HG02623 (cell line): ENCODE results near the gene NDUFAF3.

Experiments used
- ATAC-seq: cut with Tn5 transposase; IDR thresholded peaks from one replicate; pipeline ENCODE4 v1.9.1; 2021; ENCODE audit warnings: moderate library complexity; ENCODE audit not compliant: unreplicated experiment

NDUFAF3 gene, protein sequence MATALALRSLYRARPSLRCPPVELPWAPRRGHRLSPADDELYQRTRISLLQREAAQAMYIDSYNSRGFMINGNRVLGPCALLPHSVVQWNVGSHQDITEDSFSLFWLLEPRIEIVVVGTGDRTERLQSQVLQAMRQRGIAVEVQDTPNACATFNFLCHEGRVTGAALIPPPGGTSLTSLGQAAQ

DNA sequence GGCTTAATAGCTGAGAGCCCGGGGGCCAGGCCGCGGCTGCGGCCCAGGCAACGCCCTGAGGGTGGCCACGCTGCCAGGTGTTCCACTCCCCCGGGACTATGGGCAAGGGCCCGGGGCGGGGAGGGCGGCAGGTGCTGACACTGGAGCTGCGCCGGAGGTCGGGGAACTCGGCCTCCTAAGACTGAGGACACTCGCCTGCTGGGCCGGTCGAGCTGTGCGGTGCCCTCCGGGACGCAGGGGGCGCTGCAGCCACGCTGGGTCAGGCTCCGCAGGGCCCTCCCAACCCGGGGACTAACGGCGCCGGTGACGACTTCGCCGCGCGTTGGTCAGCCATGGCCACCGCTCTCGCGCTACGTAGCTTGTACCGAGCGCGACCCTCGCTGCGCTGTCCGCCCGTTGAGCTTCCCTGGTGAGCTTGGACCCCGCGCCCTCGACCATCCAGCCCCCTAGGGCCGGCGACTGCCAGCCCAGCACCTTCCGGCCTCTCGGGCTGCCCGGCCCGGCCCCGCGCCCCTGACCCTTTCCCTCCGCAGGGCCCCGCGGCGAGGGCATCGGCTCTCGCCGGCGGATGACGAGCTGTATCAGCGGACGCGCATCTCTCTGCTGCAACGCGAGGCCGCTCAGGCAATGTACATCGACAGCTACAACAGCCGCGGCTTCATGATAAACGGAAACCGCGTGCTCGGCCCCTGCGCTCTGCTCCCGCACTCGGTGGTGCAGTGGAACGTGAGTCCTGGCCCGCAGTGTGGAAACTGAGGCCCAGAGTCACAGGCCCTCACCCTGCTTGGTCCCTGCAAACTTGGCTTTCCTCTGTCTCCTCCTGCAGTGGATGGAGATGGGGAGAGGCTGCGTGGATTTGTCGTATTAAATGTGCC, at the start of gene NDUFAF3:
TSS of gene NDUFAF3 (plus strand) at position 309 of the 875 bp plus-strand sequence. CDS start at position 333, 24 bp downstream.
- peak; percentile 43 for ATAC-seq

DNA sequence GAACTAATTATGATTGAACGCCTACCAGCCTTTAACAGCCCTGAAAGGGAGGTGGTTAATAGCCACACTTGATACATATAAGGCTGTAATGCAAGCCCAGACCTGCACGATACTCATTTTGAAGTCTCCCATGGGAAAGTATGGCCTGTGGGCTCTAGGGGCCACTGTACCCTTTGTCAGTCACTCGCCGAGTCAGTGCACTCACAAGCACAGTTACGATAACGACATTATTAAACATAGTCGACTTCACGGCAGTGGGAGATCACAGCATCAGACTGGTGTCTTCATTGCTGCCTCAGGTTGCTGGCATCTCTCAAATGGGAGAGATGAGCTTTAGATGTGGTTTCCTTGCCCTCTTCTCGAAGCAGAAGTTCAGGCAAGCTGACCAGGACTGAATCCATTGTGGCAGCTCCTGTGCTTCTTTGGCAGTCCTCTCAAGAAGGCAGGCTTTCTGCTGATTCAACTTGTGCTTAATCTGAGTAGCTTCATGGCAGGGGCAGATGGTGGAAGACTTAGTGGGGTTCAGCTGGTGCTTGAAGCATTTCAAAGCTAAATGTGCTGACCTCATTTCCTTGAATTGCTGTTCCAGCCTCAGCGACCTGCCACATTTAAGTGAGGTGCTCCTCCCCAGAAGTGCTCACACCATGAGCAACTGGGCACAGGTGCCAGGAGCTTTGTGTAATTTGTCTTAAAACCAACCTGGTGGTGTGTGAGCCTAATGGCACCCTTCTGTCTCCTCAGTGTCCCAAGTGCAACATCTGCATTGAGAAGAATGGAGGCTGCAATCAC, 47.7 kb upstream of the NDUFAF3 start:
- no peak for ATAC-seq

DNA sequence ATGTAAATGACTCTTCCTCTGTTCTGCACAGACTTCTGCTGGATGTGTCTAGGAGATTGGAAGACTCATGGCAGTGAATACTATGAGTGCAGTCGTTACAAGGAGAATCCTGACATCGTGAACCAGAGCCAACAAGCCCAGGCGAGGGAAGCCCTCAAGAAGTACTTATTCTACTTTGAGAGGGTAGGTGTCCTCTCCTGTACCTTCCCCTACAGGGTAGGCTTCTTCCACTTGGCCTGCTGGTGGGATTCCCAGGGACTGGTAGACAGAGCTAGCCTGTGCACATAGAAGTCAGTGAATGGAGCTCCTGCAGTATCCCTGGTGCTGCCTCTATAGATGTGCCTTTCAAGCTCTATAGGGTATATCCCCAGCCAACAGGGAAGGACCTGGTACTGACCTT, 42.5 kb upstream of the NDUFAF3 start:
- ATAC-seq: no peak

DNA sequence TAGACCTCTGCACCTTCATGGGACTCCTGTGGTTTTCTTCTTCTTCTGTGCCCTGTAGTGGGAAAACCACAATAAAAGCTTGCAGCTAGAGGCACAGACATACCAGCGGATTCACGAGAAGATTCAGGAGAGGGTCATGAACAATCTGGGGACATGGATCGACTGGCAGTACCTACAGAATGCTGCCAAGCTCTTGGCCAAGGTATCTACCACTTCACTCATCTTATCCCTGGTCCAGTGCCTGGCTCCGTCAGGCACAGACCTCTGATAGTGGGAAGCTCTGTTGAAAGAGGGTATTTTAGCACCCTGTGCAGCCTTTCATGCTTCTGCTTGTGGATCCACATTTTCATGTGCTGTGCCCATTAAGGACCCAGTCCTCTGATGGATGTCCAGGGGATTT, 41.6 kb upstream of the NDUFAF3 start:
- no peak for ATAC-seq

DNA sequence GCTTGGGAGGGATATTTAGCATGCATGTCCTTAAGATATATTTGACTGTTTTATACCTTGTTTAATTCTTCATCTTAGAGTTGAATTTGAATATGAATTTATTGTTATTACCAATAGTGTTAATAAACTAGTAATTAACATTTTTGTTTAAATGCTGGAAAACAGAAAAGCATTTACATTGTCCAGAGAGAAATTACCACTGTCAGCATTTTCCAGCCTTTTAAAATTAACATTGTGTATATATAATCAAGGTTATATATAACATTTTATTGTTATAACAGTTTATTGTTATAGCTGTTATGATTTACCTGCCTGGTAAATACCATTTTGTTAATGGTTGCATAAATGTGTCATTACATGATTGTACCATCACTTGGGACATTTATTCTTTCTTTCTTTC, 39.9 kb upstream of the NDUFAF3 start:
- no peak for ATAC-seq

DNA sequence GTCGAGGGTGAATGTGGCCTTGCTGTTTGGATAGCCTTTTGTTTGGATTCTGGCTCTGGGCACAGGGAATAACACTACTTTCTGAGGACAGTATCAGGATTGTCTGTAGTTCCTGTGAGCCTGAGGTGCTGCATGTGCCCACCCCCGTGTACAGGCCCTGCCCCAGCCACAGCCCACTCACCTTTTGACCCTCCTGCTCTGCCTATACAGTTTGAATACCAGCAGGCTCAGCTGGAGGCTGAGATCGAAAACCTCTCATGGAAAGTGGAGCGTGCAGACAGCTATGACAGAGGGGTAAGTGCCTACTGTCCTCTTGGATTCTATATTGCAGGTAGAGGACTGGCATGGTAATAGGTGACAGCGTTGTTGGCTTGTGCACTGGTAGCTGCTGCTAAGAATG, 39.2 kb upstream of the NDUFAF3 start:
- ATAC-seq: no peak

DNA sequence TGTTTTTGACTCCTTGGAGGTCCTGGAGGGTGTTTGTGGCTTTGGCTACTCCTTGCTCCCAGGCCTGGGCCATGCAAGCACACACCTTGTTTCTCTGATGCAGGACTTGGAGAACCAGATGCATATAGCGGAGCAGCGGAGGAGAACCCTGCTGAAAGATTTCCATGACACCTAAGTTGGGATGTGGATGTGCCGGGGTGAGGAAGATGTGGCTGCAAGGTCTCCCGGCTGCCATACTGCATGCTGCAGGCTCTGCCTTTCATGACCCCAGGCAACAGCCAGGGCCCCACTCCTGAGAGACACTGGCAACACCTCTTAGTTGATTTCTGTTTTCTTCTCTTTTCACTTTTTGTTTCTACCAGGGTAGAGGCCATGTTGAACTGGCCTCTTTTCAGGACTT, 38.8 kb upstream of the NDUFAF3 start:
- no peak for ATAC-seq

DNA sequence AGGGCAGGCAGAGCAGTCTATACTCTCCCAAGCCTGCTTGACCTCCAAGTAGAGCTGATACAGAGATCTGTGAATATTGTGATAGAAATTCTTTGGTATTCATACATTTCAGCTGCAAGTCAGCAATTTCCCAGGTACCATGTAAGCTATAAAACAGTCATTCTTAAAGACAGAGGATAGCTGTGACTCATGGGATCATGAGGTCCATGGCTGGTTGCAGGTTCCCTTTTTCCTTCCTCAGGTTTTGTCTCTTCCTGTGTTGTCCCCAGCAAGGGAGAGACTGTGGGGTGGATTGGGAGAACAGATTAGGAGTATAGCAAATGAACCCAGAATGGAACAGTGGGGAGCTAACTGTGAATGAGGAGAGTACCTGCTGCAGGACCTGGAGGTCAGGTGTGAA, 37.3 kb upstream of the NDUFAF3 start:
- no peak for ATAC-seq

DNA sequence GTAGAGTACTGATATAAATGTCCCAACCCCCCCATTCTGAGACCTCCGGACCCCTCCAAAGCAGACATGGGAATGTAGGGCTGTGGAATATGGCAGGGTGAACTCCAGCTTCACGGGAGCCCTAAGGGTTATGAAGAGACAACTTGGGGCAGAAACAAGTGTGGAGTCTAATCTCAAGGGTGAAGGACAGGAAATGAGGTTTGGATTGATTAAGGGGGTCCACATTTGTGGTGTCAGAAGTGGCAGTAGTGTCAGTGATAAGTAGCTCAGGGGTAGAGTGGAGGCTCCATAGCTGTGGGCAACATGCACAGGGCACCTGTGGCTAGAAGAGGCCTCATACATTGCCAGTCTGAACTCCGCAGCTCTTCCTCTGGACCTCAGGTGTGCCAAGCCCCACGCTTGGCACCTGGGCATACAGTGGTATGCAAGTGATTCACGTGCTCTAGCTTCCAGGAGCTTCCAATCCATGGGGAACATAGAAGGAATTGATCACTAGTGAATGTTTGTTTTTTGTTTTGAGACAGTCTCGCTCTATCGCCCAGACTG, 36.0 kb upstream of the NDUFAF3 start:
- ATAC-seq: no peak

DNA sequence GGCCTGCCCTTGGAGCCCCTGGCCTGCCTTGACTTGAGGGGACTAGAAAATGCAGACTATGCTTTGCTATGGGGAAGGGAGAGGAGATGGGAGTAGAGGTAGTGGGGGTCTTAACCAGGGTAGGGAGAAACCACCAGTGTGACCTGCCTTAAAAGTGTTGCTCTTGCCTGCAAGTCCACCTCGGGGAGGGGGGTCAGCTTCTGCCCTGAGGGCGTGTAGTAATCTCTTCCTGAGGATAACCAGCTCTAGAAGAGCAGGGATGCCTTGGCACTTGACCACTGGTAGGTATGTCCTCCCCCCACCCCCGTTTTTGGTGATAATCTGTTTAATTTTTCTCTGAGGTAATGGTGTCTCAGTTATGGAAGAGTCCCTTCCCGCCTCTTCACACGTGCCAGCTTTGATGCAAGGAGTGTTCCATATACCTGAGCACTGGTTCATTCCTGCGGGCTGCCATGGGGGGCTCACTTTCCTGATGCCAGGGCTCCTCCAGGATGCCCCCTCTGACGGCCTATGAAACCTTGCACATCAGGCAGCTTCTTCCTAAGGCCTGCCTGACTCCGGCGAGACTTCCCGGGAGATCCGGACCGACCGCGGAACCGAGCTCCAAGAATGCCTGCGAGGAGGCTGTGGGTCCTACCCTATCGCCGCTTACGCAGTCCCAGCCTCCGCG, 32.7 kb upstream of the NDUFAF3 start:
- no peak for ATAC-seq

DNA sequence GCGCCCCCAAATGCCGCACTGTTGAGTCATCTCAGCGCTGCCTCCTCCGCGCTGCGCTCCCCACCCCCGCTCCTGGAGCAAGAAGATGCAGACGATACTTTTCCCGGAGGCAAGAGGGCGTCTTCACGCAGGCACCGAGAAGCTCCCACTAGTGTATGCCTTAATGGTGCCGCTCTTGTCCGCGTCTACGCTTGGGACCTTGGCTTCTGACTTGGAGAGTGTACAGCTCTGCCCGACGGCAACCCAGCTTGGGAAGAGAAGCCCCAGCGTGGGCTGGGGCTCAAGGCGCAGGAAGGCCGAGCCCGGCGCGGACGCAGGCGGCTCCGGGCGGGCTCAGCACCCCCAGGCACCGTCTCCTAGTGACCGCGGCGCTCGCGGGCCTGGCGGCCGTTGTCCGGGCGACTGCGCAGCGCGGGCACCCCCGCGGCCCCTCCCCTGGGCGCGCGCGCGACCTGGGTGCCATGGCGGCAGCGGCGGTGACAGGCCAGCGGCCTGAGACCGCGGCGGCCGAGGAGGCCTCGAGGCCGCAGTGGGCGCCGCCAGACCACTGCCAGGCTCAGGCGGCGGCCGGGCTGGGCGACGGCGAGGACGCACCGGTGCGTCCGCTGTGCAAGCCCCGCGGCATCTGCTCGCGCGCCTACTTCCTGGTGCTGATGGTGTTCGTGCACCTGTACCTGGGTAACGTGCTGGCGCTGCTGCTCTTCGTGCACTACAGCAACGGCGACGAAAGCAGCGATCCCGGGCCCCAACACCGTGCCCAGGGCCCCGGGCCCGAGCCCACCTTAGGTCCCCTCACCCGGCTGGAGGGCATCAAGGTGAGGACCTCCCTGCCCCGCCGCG, 31.9 kb upstream of the NDUFAF3 start, which contains the start of gene P4HTM:
TSS of gene P4HTM (plus strand) at position 446 of the 840 bp plus-strand sequence. CDS start at position 462, 16 bp downstream.
- peak; percentile 41 for ATAC-seq

DNA sequence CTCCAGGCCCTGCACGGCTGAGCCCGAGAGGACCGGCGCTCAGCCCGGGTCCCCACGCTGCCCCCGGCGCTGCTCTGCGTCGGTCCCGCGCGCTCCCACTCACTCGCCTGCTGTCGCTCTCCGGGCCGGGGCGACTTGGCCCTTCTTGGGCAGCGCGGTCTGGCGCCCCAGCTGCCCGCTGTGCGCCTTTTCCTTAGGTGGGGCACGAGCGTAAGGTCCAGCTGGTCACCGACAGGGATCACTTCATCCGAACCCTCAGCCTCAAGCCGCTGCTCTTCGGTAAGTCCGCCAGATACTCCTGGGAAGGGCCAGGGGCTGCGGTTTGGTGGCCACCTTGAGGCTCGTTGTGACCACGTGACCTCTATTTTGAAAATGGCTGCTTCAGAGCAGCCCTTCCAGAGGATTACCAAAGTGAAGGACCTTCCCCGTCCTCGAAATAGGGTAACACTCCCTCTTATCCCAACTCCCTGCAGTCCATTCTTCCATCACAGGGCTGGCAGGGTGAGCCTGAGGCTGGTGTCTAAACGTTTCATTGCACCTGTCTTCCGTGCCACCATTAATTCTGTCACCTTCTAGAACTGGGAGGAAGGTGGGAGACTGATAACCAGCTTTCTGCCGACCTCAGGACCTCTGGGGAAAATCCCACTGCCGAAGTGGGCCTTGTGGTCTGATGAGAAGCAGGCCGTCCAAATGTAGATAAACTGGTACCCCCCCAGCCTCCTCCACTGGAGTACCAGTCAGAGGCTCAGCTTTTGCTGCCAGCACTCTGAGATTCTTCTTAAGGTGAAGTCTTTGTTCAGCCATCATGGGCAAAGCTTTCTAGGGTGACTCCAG, 31.1 kb upstream of the NDUFAF3 start:
- ATAC-seq: no peak

DNA sequence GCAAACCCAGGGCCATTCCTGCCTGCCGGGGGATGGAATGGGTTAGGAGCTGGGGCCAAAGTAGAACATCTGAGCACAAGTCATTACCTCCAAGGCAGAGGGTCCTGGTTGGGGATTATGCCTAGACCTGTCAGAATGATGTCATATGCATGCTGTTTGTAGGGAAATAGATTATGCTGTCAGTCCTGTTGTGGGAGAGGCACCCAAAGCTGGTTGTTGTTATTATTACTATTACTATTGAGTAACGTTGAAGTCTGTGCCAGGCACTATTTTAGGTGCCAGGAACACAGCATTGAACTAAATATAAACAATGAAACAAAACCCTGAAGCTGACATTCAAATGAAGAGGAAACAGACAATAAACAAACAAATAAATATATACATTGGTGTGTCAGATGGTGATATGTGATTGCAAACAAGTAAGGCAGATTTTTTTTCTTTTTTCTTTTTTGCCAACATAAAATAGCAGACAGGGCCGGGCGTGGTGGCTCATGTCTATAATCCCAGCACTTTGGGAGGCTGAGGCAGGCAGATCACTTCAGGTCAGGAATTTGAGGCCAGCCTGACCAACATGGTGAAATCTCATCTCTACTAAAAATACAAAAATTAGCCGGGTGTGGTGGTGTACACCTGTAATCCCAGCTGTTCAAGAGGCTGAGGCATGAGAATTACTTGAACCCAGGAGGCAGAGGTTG, 29.9 kb upstream of the NDUFAF3 start:
- no peak for ATAC-seq

DNA sequence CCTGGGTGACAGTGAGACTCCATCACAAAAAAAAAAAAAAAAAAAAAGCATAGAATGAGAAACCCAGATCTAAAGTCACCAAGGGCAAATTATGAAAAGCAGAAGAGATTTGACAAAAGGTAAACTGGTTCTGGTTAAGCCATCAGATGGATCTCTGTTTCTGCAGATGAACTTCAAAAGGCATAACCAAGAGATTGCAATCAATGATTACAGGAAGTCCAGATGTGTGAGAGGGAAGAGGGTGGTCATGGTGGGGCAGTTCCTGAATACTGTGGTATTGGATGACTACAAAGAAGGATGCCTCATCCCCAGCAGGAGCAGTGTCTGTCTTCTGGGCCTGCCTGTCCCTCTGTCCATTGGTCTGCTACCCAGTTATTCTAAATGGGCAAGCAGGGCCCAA, 28.1 kb upstream of the NDUFAF3 start:
- no peak for ATAC-seq

DNA sequence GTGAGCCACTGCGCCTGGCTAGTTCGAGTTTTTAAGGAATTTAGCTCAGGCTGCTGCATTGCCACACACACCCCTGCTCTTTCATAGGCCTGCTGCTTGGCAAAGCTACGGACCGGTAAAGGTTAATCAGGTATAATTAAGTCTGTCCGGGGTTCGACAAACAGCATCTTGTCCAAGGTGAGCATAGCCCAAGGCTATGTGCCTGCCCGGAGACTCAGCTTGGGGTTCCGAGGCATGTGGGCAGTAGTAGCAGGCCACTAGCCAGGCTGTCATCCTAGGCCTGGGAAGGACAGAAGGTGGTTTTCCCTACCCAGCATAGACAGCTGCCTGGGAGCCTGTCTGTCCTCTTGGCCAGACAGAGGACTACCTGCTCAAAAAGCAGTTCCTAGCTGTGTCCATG, 25.3 kb upstream of the NDUFAF3 start:
- no peak for ATAC-seq

DNA sequence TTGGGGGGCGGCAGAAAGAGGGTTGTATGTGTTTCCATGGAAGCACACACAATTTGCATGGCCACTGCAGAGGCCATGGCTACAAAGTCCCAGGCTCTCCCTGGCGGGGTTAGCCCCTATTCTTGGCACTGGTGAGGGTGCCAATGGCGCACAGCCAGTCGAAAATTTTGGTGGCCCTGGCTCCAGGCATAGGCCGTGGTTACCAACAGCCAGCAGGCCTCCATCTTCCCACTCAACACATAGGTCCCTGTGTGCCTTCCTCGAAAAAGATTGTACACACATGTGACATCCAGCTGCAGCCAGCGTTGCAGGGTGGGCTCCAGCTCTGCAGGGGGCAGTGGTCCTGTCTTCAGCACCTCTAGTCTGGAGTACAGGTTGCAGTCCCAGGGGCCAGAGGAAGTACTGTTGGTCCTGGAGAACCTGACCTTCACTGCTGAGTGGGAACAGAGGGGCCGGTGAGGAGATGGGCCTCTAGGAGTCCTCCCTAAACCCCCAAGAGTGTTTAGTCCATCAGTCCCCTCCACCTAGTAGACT, 24.8 kb upstream of the NDUFAF3 start:
- ATAC-seq: no peak

DNA sequence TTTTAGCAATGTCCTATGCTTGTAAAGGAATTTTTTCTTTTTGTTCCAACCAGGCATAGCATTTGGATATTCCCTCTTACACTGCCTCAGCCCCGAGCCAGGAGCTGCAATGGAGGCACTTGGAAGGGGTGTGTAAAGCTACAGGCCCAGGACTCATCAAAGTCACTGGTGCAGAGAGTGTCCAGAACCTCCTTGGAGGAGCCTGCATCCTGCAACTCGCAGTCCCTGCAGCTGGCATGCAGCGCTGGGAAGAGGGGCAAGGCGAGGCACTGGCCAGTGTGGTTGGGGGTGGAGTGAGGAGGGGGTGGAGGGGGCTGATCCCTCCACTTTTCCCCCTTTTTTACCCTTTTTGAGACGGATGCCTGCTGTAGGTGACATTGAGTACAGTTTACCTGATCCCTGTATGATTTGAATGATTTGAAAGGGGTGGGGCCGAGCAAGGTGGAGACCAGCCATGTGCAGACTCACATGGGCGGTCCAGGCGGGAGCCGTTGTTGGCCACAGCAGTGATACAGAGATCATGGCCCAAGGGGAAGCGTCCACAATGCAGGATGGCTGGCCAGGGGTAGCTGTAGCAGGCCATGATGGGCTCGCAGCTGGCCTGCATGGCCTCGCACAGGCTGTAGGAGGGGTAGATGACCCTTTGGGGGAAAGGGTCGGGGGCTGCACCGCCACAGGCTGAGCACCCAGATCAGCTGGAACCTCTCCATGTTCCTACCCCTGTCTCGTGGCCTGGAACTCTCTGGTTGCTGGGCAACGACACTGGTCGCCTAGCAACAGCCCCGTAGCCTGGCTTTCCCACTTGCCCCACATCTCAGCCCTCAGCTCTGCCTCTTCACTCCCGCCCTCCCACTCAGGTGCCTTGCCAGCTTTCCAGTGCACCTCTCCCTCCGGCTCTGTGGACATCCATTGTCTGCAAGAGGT, 23.9 kb upstream of the NDUFAF3 start:
- ATAC-seq: no peak
